ACHN (cell line): ENCODE results near the gene TSTD2.
"Not testable (repeated sequence)": the region's sequence is repeated elsewhere in the genome, so short reads cannot be mapped to it uniquely, and the experiment has no call there.

ENCODE experiments used
- DNase-seq: peaks from one replicate; pipeline ENCODE4 v3.0.0-alpha.2; 2015
- in situ Hi-C: cut with HindIII; loops from 2 replicates; pipeline ENCODE4 v1.10.0; 2017; ENCODE audit warnings: low sequenced_read_pairs, low pct_ligation_motif_present, low pct_unique_long_range_greater_than_20kb

TSTD2 gene

GRCh38 chr9:97599314-97599846, 33.8 kb downstream of the TSTD2 start:
- in situ Hi-C loops: no loop called here
- no peak for DNase-seq

- DNase-seq: peak; percentile 70
- in situ Hi-C loops: no loop called here
Measured at GRCh38 chr9:97598461-97599288, 34.5 kb downstream of the TSTD2 start.

- DNase-seq: no peak
- in situ Hi-C loops: no loop called here
Measured at GRCh38 chr9:97596906-97597305, 36.3 kb downstream of the TSTD2 start.

GRCh38 chr9:97594381-97594921, 38.7 kb downstream of the TSTD2 start:
- DNase-seq: no peak
- in situ Hi-C loops: no loop called here

- DNase-seq: no peak
Measured at GRCh38 chr9:97593960-97594359, 39.2 kb downstream of the TSTD2 start.

GRCh38 chr9:97592126-97592525, 41.0 kb downstream of the TSTD2 start:
- in situ Hi-C loops: no loop called here
- no peak for DNase-seq

More at GRCh38 chr9:97593960-97594359, 39.2 kb downstream of the TSTD2 start:
- in situ Hi-C loops: no loop called here

- no peak for DNase-seq
- in situ Hi-C loops: no loop called here
Measured at GRCh38 chr9:97591535-97591934, 41.6 kb downstream of the TSTD2 start.

- DNase-seq, in situ Hi-C loops: not testable (repeated sequence)
Measured at GRCh38 chr9:97586909-97587308, 46.3 kb downstream of the TSTD2 start.

- DNase-seq, in situ Hi-C loops: not testable (repeated sequence)
Measured at GRCh38 chr9:97584778-97585177, 48.4 kb downstream of the TSTD2 start.

- DNase-seq, in situ Hi-C loops: not testable (repeated sequence)
Measured at GRCh38 chr9:97581590-97581989, 51.6 kb downstream of the TSTD2 start.

GRCh38 chr9:97579914-97580313, 53.3 kb downstream of the TSTD2 start:
- DNase-seq: no peak
- in situ Hi-C loops: no loop called here

GRCh38 chr9:97578846-97579245, 54.3 kb downstream of the TSTD2 start:
- no peak for DNase-seq
- in situ Hi-C loops: no loop called here

GRCh38 chr9:97577051-97577450, 56.1 kb downstream of the TSTD2 start:
- in situ Hi-C loops: no loop called here
- no peak for DNase-seq

GRCh38 chr9:97575673-97576200, 57.4 kb downstream of the TSTD2 start:
- no peak for DNase-seq
- in situ Hi-C loops: no loop called here

GRCh38 chr9:97574921-97575672, 58.1 kb downstream of the TSTD2 start:
- in situ Hi-C loops, DNase-seq: not testable (repeated sequence)

GRCh38 chr9:97574101-97574571, 59.0 kb downstream of the TSTD2 start:
- DNase-seq, in situ Hi-C loops: not testable (repeated sequence)

GRCh38 chr9:97573482-97574073, 59.6 kb downstream of the TSTD2 start:
- in situ Hi-C loops: no loop called here
- DNase-seq: no peak

- in situ Hi-C loops: no loop called here
- DNase-seq: no peak
Measured at GRCh38 chr9:97572892-97573365, 60.2 kb downstream of the TSTD2 start.
